ENCODE data around the gene GPR78. TPM values are rescaled to one million over a fixed set of nuclear protein-coding genes. Genes with fewer than 3 reads are reported as not detected.

The GPR78 gene
- polyA plus RNA-seq, 3 donors = not detected

- Mint-ChIP-seq H3K27ac (no peak overlapping the region), H3K4me1 (no peaks in the 10 kb centered on the region), H3K27me3 (ENCODE audit: low read depth in 3 of 3) (peaks cover 2 to 3% (median 2%) of the 10 kb centered on the region in 3 donors), H3K4me3 (no peak overlapping the region), H3K9me3 (peaks cover 0 to 3% (median 0%) of the 10 kb centered on the region in 7 donors), H3K36me3 (no peaks in the 10 kb centered on the region)
- no peak overlapping the region for H3K4me2 ChIP-seq (replicated peaks; ENCODE audit: extremely low read depth, low read length, poor library complexity, severe bottlenecking)
- intact Hi-C loops (cut with micrococcal nuclease) = no loop called here
- H3K4me3 ChIP-seq (replicated peaks in 1 of 3; ENCODE audit: low read depth in 2 of 3, low read length in 3 of 3) = no peak overlapping the region
- WGBS (ENCODE audit: insufficient coverage) = 90% methylated on average over 11 of the region's 11 CpGs
- H2AFZ ChIP-seq (ENCODE audit: insufficient read depth, low read depth, low read length, poor library complexity, severe bottlenecking) = no peak overlapping the region
- no peaks in the 10 kb centered on the region for H3K36me3 ChIP-seq (replicated peaks in 1 of 2; ENCODE audit: control insufficient read depth in 1 of 2, insufficient read depth in 2 of 2, low read length in 2 of 2)
- H3K79me2 ChIP-seq (ENCODE audit: insufficient read depth, low read length) = no peaks in the 10 kb centered on the region
- no peak for DNase-seq
- no peaks in the 10 kb centered on the region for H3K9me3 ChIP-seq (replicated peaks in 1 of 2; ENCODE audit: control insufficient read depth in 1 of 2, insufficient read depth in 1 of 2, low read length in 2 of 2)
- no peak for TF ChIP-seq CTCF (IDR thresholded peaks at IDR 0.05)
- no peaks in the 10 kb centered on the region for H4K20me1 ChIP-seq (ENCODE audit: insufficient read depth, low read length)
- no peaks in the 10 kb centered on the region for H3K4me1 ChIP-seq (ENCODE audit: control insufficient read depth in 1 of 2, insufficient read depth in 2 of 2, low read length in 2 of 2)
- no peak overlapping the region for H3K27ac ChIP-seq (ENCODE audit: low read depth in 1 of 2, low read length in 2 of 2)
- H3K9ac ChIP-seq (ENCODE audit: insufficient read depth, low read length, poor library complexity, severe bottlenecking) = no peak overlapping the region
- no peaks in the 10 kb centered on the region for H3K27me3 ChIP-seq (ENCODE audit: control insufficient read depth in 2 of 2, insufficient read depth in 2 of 2, low read length in 2 of 2)
Measured at GRCh38 chr4:8559011-8559410, 21.2 kb upstream of the GPR78 start.

- Mint-ChIP-seq H3K4me3 (no peak overlapping the region), H3K4me1 (no peaks in the 10 kb centered on the region), H3K36me3 (no peaks in the 10 kb centered on the region), H3K9me3 (peaks cover 0 to 3% (median 0%) of the 10 kb centered on the region in 7 donors), H3K27ac (no peak overlapping the region), H3K27me3 (ENCODE audit: low read depth in 3 of 3) (peaks cover 2 to 3% (median 2%) of the 10 kb centered on the region in 3 donors)
- no peaks in the 10 kb centered on the region for H3K9me3 ChIP-seq (replicated peaks in 1 of 2; ENCODE audit: control insufficient read depth in 1 of 2, insufficient read depth in 1 of 2, low read length in 2 of 2)
- no peak overlapping the region for H2AFZ ChIP-seq (ENCODE audit: insufficient read depth, low read depth, low read length, poor library complexity, severe bottlenecking)
- TF ChIP-seq CTCF (IDR thresholded peaks at IDR 0.05) = no peak
- no peak overlapping the region for H3K27ac ChIP-seq (ENCODE audit: low read depth in 1 of 2, low read length in 2 of 2)
- no peaks in the 10 kb centered on the region for H3K4me1 ChIP-seq (ENCODE audit: control insufficient read depth in 1 of 2, insufficient read depth in 2 of 2, low read length in 2 of 2)
- H3K27me3 ChIP-seq (ENCODE audit: control insufficient read depth in 2 of 2, insufficient read depth in 2 of 2, low read length in 2 of 2) = no peaks in the 10 kb centered on the region
- H3K79me2 ChIP-seq (ENCODE audit: insufficient read depth, low read length) = no peaks in the 10 kb centered on the region
- H4K20me1 ChIP-seq (ENCODE audit: insufficient read depth, low read length) = no peaks in the 10 kb centered on the region
- H3K9ac ChIP-seq (ENCODE audit: insufficient read depth, low read length, poor library complexity, severe bottlenecking) = no peak overlapping the region
- H3K4me3 ChIP-seq (replicated peaks in 1 of 3; ENCODE audit: low read depth in 2 of 3, low read length in 3 of 3) = no peak overlapping the region
- intact Hi-C loops (cut with micrococcal nuclease) = no loop called here
- no peaks in the 10 kb centered on the region for H3K36me3 ChIP-seq (replicated peaks in 1 of 2; ENCODE audit: control insufficient read depth in 1 of 2, insufficient read depth in 2 of 2, low read length in 2 of 2)
- no peak overlapping the region for H3K4me2 ChIP-seq (replicated peaks; ENCODE audit: extremely low read depth, low read length, poor library complexity, severe bottlenecking)
- DNase-seq = no peak
- 88% methylated on average over 9 of the region's 12 CpGs for WGBS (ENCODE audit: insufficient coverage)
Measured at GRCh38 chr4:8559524-8560264, 20.5 kb upstream of the GPR78 start.
